ENCODE measurements around the gene PPP1R3F. TPM values are rescaled to one million over a fixed set of nuclear protein-coding genes. Genes with fewer than 3 reads are reported as not detected.

Gene PPP1R3F
- total and polyA plus RNA-seq, 9 of the 15 experiments (the other 6 are each of a cell fraction or from before 2014, with no cell fraction given): 0.03 to 0.91 (median 0.43) TPM; not detected in 1

GRCh38 chrX:49244207-49244606 lies 25.4 kb upstream of the PPP1R3F start (continued):
- TF ChIP-seq, protein P1, sequence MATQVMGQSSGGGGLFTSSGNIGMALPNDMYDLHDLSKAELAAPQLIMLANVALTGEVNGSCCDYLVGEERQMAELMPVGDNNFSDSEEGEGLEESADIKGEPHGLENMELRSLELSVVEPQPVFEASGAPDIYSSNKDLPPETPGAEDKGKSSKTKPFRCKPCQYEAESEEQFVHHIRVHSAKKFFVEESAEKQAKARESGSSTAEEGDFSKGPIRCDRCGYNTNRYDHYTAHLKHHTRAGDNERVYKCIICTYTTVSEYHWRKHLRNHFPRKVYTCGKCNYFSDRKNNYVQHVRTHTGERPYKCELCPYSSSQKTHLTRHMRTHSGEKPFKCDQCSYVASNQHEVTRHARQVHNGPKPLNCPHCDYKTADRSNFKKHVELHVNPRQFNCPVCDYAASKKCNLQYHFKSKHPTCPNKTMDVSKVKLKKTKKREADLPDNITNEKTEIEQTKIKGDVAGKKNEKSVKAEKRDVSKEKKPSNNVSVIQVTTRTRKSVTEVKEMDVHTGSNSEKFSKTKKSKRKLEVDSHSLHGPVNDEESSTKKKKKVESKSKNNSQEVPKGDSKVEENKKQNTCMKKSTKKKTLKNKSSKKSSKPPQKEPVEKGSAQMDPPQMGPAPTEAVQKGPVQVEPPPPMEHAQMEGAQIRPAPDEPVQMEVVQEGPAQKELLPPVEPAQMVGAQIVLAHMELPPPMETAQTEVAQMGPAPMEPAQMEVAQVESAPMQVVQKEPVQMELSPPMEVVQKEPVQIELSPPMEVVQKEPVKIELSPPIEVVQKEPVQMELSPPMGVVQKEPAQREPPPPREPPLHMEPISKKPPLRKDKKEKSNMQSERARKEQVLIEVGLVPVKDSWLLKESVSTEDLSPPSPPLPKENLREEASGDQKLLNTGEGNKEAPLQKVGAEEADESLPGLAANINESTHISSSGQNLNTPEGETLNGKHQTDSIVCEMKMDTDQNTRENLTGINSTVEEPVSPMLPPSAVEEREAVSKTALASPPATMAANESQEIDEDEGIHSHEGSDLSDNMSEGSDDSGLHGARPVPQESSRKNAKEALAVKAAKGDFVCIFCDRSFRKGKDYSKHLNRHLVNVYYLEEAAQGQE (IDR thresholded peaks at IDR 0.05; ENCODE audit: borderline replicate concordance): no peak
- TF ChIP-seq, protein P1 (CRISPR knock-in tag; IDR thresholded peaks at IDR 0.05; ENCODE audit: low read depth): no peak
- TF ChIP-seq MYBL2 (IDR thresholded peaks at IDR 0.05; ENCODE audit: low read depth): 0 out of 2 replicates have a peak, but pooled peaks have one; percentile 38
- TF ChIP-seq MYBL2 (CRISPR knock-in tag; IDR thresholded peaks at IDR 0.05; ENCODE audit: borderline replicate concordance): no peak
- TF ChIP-seq CEBPB (tag; IDR thresholded peaks at IDR 0.05): no peak
- TF ChIP-seq MAFG (tag; conservative IDR thresholded peaks at IDR 0.05): no peak
- TF ChIP-seq, protein P2, sequence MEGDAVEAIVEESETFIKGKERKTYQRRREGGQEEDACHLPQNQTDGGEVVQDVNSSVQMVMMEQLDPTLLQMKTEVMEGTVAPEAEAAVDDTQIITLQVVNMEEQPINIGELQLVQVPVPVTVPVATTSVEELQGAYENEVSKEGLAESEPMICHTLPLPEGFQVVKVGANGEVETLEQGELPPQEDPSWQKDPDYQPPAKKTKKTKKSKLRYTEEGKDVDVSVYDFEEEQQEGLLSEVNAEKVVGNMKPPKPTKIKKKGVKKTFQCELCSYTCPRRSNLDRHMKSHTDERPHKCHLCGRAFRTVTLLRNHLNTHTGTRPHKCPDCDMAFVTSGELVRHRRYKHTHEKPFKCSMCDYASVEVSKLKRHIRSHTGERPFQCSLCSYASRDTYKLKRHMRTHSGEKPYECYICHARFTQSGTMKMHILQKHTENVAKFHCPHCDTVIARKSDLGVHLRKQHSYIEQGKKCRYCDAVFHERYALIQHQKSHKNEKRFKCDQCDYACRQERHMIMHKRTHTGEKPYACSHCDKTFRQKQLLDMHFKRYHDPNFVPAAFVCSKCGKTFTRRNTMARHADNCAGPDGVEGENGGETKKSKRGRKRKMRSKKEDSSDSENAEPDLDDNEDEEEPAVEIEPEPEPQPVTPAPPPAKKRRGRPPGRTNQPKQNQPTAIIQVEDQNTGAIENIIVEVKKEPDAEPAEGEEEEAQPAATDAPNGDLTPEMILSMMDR (IDR thresholded peaks at IDR 0.05 in 2 of 3, conservative IDR thresholded peaks at IDR 0.05 in 1 of 3; ENCODE audit: insufficient read depth in 2 of 3, low read depth in 1 of 3, low read length in 3 of 3): no peak
- no peak for TF ChIP-seq RNF2 (IDR thresholded peaks at IDR 0.05)
- TF ChIP-seq SRSF7 (optimal IDR thresholded peaks at IDR 0.05; ENCODE audit: low read depth, low read length): no peak
- TF ChIP-seq HDGF (IDR thresholded peaks at IDR 0.05): no peak
- peak; percentile 98 for TF ChIP-seq TAL1 (IDR thresholded peaks at IDR 0.05)
- TF ChIP-seq, protein P3, sequence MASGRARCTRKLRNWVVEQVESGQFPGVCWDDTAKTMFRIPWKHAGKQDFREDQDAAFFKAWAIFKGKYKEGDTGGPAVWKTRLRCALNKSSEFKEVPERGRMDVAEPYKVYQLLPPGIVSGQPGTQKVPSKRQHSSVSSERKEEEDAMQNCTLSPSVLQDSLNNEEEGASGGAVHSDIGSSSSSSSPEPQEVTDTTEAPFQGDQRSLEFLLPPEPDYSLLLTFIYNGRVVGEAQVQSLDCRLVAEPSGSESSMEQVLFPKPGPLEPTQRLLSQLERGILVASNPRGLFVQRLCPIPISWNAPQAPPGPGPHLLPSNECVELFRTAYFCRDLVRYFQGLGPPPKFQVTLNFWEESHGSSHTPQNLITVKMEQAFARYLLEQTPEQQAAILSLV (tag; IDR thresholded peaks at IDR 0.05): 0 out of 2 replicates have a peak, but pooled peaks have one; percentile 47
- TF ChIP-seq, protein P4, sequence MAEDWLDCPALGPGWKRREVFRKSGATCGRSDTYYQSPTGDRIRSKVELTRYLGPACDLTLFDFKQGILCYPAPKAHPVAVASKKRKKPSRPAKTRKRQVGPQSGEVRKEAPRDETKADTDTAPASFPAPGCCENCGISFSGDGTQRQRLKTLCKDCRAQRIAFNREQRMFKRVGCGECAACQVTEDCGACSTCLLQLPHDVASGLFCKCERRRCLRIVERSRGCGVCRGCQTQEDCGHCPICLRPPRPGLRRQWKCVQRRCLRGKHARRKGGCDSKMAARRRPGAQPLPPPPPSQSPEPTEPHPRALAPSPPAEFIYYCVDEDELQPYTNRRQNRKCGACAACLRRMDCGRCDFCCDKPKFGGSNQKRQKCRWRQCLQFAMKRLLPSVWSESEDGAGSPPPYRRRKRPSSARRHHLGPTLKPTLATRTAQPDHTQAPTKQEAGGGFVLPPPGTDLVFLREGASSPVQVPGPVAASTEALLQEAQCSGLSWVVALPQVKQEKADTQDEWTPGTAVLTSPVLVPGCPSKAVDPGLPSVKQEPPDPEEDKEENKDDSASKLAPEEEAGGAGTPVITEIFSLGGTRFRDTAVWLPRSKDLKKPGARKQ (CRISPR knock-in tag; IDR thresholded peaks at IDR 0.05): no peak
- peak; percentile 13; the same call in 1 of the 2 replicates for TF ChIP-seq C11orf30 (IDR thresholded peaks at IDR 0.05; ENCODE audit: low read depth)
- no peak for TF ChIP-seq CEBPG (CRISPR knock-in tag; IDR thresholded peaks at IDR 0.05)
- no peak for TF ChIP-seq CEBPG (tag; conservative IDR thresholded peaks at IDR 0.05 in 1 of 2, IDR thresholded peaks at IDR 0.05 in 1 of 2)
- no peak for TF ChIP-seq POLR2H (tag; IDR thresholded peaks at IDR 0.05; ENCODE audit: low read depth)
- no peak for TF ChIP-seq ZNF586 (CRISPR knock-in tag; conservative IDR thresholded peaks at IDR 0.05)

Measured in K562 (cell line).